Activated B cell treated with CpG ODN at 0.5 μM for 24 hours (primary cell): ENCODE results near the gene HBP1. TPM values are rescaled to one million over a fixed set of nuclear protein-coding genes. Genes with fewer than 3 reads are reported as not detected.

Experiments used
- ATAC-seq: fragments of 200-7000 bp; cut with Tn5 transposase; one replicate; pipeline ENCODE4 v1.10.0; 2021; ENCODE audit warnings: low read depth, mild to moderate bottlenecking, moderate library complexity
- CTCF ChIA-PET: fragments of 350-600 bp; sonication (Branson Sonifier 250); formaldehyde crosslinking; loops from one replicate; lab custom pipeline; 2021; ENCODE audit warnings: antibody characterized with exemption; lab: Charles Lee
- POLR2A ChIA-PET: fragments of 350-600 bp; sonication (Branson Sonifier 250); formaldehyde crosslinking; loops from one replicate; lab custom pipeline; 2021; ENCODE audit warnings: antibody characterized with exemption; lab: Charles Lee
- DNase-seq: peaks from one replicate; pipeline ENCODE4 v3.0.0; 2022
- H3K27ac Mint-ChIP-seq: one replicate; pipeline ENCODE4 v1.8.0; 2020; ENCODE audit warnings: mixed read lengths
- H3K27me3 Mint-ChIP-seq: one replicate; pipeline ENCODE4 v1.8.0; 2021; ENCODE audit warnings: mixed read lengths
- H3K36me3 Mint-ChIP-seq: one replicate; pipeline ENCODE4 v1.8.0; 2021; ENCODE audit warnings: low read depth, mixed read lengths
- H3K4me1 Mint-ChIP-seq: one replicate; pipeline ENCODE4 v1.8.0; 2021; ENCODE audit warnings: mixed read lengths
- H3K4me3 Mint-ChIP-seq: one replicate; pipeline ENCODE4 v1.8.0; 2020; ENCODE audit warnings: mild to moderate bottlenecking, mixed read lengths
- H3K9me3 Mint-ChIP-seq: one replicate; pipeline ENCODE4 v1.8.0; 2020; ENCODE audit warnings: mixed read lengths
- intact Hi-C: fragments of 100-400 bp; cut with micrococcal nuclease; formaldehyde crosslinking; loops from one replicate; pipeline ENCODE4 v1.15.1; 2024
- total RNA-seq: library from RNA; stranded (reverse); gene quantifications from 2 replicates; pipeline ENCODE4 v1.2.3, GENCODE V29; 2022
- TF ChIP-seq, protein P1 (sequence below): fragments of 200-600 bp; IDR thresholded peaks from one replicate; pipeline ENCODE4 v1.8.0; 2022; ENCODE audit warnings: antibody characterized with exemption, mild to moderate bottlenecking

Gene HBP1
- total RNA-seq, 1 donor from 2014 or later = 59.9 TPM

DNA sequence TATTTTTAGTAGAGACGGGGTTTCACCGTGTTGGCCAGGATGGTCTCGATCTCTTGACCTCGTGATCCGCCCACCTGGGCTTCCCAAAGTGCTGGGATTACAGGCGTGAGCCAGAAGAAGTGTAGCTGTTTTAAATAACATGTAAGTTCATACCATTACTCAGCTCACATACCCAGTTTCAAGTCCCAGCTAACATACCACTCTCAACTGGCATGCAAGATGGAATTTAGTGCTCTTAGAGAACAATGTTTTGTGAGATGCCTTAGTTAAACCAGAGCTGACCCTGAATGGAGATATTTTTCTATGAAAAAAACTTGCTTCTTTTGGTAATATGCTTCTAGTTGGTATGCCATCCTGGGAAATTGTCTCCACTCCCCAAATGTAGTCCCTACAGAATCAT is 37.3 kb downstream of the HBP1 start:
- ChIA-PET POLR2A (interaction anchor here (0.8 to 1.0 kb wide), 2 partner anchors 40 to 41 kb away, joined by 3 to 4 read pairs; no protein-coding TSS in a partner anchor), CTCF (no interaction called here)
- Mint-ChIP-seq H3K4me1 (no peaks in the 10 kb centered on the region), H3K36me3 (peaks cover 93% of the 10 kb centered on the region), H3K4me3 (no peak overlapping the region), H3K27me3 (no peaks in the 10 kb centered on the region), H3K27ac (no peak overlapping the region), H3K9me3 (no peaks in the 10 kb centered on the region)
- ATAC-seq (no peak), DNase-seq (no peak)
- intact Hi-C loops = loop anchor here (10.0 kb wide), 1 partner anchor 519 kb away; no protein-coding TSS in a partner anchor
- TF ChIP-seq, protein P1, sequence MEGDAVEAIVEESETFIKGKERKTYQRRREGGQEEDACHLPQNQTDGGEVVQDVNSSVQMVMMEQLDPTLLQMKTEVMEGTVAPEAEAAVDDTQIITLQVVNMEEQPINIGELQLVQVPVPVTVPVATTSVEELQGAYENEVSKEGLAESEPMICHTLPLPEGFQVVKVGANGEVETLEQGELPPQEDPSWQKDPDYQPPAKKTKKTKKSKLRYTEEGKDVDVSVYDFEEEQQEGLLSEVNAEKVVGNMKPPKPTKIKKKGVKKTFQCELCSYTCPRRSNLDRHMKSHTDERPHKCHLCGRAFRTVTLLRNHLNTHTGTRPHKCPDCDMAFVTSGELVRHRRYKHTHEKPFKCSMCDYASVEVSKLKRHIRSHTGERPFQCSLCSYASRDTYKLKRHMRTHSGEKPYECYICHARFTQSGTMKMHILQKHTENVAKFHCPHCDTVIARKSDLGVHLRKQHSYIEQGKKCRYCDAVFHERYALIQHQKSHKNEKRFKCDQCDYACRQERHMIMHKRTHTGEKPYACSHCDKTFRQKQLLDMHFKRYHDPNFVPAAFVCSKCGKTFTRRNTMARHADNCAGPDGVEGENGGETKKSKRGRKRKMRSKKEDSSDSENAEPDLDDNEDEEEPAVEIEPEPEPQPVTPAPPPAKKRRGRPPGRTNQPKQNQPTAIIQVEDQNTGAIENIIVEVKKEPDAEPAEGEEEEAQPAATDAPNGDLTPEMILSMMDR = no peak

DNA sequence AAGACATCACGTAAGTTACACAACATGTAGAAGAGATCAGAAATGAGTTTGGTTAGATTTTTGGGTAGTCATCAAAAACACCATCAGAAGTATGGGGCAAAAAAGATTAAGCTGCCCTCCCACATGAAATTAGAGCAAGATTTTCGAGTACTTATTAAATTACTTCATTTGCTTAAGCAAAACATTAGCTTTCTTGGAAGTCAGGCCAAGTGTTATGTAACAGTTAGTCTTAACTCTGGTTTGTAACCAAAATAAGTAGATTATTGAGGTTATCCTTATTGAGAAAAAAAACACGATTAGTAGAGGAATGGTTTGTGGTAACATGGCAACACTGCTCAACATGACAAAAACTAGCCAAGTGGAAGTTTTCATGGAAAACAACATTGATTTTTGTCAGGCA is 37.9 kb downstream of the HBP1 start:
- peaks cover 92% of the 10 kb centered on the region for H3K36me3 Mint-ChIP-seq
- H3K9me3 Mint-ChIP-seq = no peaks in the 10 kb centered on the region
- DNase-seq = no peak
- H3K4me3 Mint-ChIP-seq = no peak overlapping the region
- POLR2A ChIA-PET = interaction anchor here (1.0 kb wide), 1 partner anchor 40 kb away, joined by 3 read pairs; no protein-coding TSS in a partner anchor
- TF ChIP-seq, protein P1 = no peak
- intact Hi-C loops = loop anchor here (10.0 kb wide), 1 partner anchor 518 kb away; no protein-coding TSS in a partner anchor
- H3K4me1 Mint-ChIP-seq = no peaks in the 10 kb centered on the region
- CTCF ChIA-PET = no interaction called here
- H3K27ac Mint-ChIP-seq = no peak overlapping the region
- no peaks in the 10 kb centered on the region for H3K27me3 Mint-ChIP-seq
- ATAC-seq = no peak

DNA sequence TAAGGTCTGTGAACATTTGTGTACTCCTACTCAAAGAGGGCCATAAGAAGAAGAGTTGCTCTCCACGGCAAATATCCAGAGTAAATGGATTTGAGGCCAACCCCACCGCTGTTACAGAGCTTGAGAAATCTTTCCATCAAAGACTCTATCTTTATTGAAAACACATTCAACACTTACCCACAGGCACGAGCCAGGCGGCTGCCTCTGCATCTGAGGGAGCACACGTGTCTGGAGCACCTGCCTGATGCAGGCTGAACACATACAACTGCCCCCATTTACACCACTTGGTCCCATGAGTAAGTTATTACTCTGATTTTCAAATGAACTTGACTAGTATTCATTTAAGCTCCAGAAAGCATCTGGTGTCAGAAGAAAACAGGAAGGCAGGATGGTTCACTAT is 38.7 kb downstream of the HBP1 start:
- ATAC-seq (no peak), DNase-seq (no peak)
- H3K27ac Mint-ChIP-seq = peak overlapping the region; percentile 20
- intact Hi-C loops = loop anchor here (10.0 kb wide), 1 partner anchor 517 kb away; no protein-coding TSS in a partner anchor
- H3K36me3 Mint-ChIP-seq = peaks cover 87% of the 10 kb centered on the region
- H3K9me3 Mint-ChIP-seq = no peaks in the 10 kb centered on the region
- H3K4me1 Mint-ChIP-seq = no peaks in the 10 kb centered on the region
- H3K4me3 Mint-ChIP-seq = no peak overlapping the region
- POLR2A ChIA-PET = no interaction called here
- CTCF ChIA-PET = no interaction called here
- TF ChIP-seq, protein P1 = no peak
- H3K27me3 Mint-ChIP-seq = no peaks in the 10 kb centered on the region

DNA sequence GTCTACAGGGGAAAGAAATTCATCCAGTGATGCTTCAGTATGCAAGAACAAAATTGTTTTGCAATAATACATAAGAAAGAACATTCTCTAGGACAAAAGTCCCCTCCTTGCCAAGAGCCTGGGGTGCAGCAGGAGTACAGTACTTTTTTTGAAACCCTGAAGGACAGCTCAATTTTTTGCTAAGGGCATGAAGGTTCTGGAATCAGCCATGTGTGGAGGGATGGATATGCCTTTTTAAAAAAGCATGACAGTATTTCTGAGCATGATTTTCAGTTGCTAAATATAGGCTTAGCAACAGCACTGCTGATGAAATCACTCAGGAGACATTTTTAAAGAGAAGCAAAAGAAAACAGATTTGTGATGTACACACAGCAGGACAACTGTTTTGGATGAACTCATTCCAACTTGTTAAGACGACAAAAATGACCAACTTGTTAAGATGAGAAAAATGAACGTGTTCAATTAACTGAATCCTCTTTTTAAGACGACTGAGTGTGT is 39.3 kb downstream of the HBP1 start:
- ChIA-PET CTCF (interaction anchor here (1.3 kb wide), 1 partner anchor 11 kb away, joined by 3 read pairs; no protein-coding TSS in a partner anchor), POLR2A (no interaction called here)
- Mint-ChIP-seq H3K9me3 (no peaks in the 10 kb centered on the region), H3K27ac (peak overlapping the region; percentile 9), H3K4me1 (no peaks in the 10 kb centered on the region), H3K4me3 (no peak overlapping the region), H3K27me3 (no peaks in the 10 kb centered on the region), H3K36me3 (peaks cover 85% of the 10 kb centered on the region)
- no peak for DNase-seq
- TF ChIP-seq, protein P1 = no peak
- intact Hi-C loops = loop anchor here (10.0 kb wide), 1 partner anchor 517 kb away; no protein-coding TSS in a partner anchor
- no peak for ATAC-seq

DNA sequence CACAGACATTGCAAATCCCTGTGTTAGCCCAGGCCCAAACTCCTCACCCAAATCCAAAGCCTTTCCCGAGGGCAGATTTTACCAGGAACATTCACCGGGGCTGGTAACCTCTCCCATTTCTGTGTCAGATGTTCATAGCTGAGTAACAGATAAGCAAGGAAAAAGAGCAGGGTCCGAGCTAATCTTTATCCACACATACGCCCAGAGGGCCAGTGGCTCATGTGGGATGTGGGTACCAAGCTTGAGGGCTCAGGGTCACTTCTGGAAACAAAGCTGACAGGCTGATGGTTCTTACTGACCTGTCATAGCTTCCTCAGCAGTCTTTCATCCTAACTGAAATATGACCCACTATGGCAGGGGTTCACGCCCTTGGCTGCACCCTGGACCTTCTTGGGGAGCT is 39.8 kb downstream of the HBP1 start:
- peaks cover 84% of the 10 kb centered on the region for H3K36me3 Mint-ChIP-seq
- peaks cover 4% of the 10 kb centered on the region for H3K9me3 Mint-ChIP-seq
- ChIA-PET POLR2A (interaction anchor here (0.6 kb wide), 1 partner anchor 13 kb away, joined by 3 read pairs; no protein-coding TSS in a partner anchor), CTCF (interaction anchor here (1.3 kb wide), 1 partner anchor 12 kb away, joined by 3 read pairs; no protein-coding TSS in a partner anchor)
- H3K4me1 Mint-ChIP-seq = no peaks in the 10 kb centered on the region
- H3K4me3 Mint-ChIP-seq = no peak overlapping the region
- intact Hi-C loops = loop anchor here (10.0 kb wide), 1 partner anchor 516 kb away; no protein-coding TSS in a partner anchor
- no peaks in the 10 kb centered on the region for H3K27me3 Mint-ChIP-seq
- DNase-seq = no peak
- ATAC-seq = no peak
- no peak overlapping the region for H3K27ac Mint-ChIP-seq
- TF ChIP-seq, protein P1 = no peak
